GM21447 (cell line): ENCODE measurements around the gene OR56A5.
"Not testable (repeated sequence)": the region's sequence is repeated elsewhere in the genome, so short reads cannot be mapped to it uniquely, and the experiment has no call there.

ENCODE experiments used
- ATAC-seq: cut with Tn5 transposase; IDR thresholded peaks from one replicate; pipeline ENCODE4 v1.9.1; 2021; ENCODE audit not compliant: unreplicated experiment

Gene OR56A5, protein sequence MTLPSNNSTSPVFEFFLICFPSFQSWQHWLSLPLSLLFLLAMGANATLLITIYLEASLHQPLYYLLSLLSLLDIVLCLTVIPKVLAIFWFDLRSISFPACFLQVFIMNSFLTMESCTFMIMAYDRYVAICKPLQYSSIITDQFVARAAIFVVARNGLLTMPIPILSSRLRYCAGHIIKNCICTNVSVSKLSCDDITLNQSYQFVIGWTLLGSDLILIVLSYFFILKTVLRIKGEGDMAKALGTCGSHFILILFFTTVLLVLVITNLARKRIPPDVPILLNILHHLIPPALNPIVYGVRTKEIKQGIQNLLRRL

GRCh38 chr11:5968394-5968793, at the start of gene OR56A5:
Gene OR56A5, minus strand, starts transcription at chr11:5968494. Its CDS starts 0 bp downstream, at chr11:5968494.
- ATAC-seq: no peak

DNA sequence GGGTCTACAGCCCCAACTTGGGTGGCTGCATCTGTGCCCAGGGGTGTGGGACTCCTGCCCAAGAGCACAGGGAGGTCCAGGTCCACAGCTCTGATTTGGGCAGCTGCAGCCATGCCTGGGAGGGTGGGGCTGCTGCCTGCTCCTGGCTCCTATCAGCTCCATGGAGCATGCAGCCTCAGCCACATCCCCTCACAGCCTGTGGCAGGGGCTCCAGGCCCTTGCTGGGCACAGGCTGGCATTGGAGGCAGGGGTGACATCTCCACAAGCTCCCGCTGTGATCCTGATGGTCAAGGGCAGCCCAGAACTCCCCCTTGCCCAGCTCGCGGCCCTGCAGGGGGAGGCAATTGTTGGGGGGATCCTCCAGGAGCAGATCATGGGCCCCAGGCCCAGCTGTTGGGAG, 44.7 kb upstream of the OR56A5 start:
- no peak for ATAC-seq

GRCh38 chr11:6012035-6012668, 43.9 kb upstream of the OR56A5 start:
- no peak for ATAC-seq

DNA sequence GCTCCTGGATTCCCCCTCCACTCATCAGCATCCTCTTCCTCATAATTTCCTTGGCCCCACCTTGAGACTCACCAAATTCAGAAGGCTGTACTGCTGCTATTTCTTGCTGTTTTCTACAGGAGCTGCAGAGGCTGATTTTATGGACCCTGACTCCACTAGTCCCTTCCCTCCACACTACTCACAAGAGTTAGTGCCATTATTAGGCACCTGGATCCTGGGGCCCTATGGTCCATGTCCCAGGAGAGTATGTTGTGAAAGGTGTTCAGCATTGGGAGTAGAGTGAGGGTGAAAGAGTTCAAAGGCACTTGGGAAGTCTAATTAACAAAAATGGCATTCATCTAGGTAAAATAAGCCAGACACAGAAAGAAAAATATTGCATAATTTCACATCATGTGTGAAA, 38.6 kb upstream of the OR56A5 start, which contains the start of gene OR56A4:
Gene OR56A4, minus strand, starts transcription at position 101 of the 400 bp plus-strand sequence. CDS start 3,954 bp downstream, outside the sequence.
- ATAC-seq: no peak

GRCh38 chr11:6006395-6006794, 38.1 kb upstream of the OR56A5 start:
- no peak for ATAC-seq

DNA sequence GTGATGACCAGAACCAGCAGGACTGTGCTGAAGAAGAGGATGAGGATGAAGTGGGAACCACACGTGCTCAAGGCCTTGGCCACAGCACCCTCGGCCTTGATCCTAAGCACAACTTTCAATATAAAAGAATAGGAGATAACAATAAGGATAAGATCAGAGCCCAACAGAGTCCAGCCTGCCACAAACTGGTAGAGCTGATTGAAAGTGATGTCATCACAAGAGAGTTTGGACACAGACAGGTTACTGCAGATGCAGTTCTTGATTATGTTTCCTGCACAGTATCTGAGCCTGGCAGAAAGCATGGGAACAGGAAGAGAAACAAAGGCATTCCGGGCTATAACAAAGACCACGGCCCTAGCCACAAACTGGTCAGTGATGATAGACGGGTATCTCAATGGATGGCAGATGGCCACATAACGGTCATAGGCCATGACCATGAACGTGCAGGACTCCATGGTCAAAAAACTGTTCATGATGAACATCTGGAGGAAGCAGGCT, 34.0 kb upstream of the OR56A5 start:
- ATAC-seq: no peak

DNA sequence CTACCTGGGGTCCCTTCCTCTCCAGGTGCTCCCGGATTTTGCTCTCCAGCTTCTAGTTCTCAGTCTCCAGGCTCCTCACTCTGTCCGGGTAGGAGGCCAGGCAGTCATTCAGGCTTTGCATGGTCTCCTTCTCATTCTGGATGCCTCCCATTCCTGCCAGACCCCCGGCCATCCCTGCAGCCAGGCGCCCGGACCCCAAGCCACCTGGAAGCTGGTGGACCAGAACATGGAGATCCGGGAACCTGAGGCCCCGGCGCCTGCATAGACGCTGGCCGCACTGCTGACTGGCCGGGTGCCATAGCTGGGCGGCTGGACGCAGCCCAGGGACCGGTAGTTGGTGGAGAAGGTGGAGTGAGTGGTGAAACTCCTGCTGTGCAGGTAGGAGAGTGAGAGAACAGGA, 26.5 kb upstream of the OR56A5 start:
- ATAC-seq: no peak

DNA sequence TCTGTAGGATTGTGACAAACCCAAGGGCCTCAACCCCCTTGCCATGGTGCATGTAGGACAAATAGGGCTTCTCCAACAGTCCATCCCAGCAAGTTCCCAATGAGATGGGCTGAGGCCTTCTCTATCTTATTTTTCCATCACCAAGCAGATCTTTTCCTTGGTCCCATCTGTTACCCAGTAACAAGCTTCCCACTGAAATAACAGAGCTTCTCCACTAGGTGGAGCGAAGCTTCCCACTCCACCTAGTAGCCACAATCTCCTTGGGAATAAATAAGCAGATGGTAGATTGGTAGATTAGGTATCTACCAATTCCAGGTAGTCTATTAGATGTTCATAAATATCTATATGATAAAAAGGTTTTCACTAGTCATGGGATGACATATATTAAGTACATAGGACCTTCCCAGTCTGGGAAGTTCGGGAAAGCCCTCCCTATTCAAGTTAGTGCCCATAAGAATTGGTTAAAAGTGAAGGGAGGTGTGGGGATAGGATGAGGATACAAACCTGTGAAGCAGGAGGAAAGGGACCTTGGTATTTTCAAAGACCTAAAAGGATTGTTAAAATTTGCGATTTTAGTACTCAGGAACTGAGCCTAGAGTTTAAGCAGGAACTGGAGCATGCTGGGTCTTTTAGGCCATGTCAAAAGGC, 24.4 kb upstream of the OR56A5 start:
- ATAC-seq: no peak

DNA sequence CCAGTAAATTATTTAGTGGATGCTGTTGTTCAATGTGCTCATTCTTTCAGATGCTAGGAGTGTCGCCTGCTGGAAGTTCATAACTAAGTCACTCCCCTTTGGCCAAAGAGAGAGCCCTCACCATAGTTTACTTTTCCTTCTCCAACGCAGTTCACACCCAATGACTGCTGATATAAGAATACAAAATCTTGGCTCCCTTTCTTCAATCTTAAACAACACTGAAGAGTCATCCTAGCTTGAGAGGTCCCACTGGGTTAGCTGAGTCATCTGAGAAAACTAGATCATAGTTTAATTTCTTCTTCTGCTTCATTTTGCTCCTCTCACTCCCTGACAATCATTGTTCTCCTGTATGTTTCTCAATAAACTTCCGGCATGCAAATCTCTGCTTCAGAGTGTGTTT, 23.9 kb upstream of the OR56A5 start:
- no peak for ATAC-seq

- no peak for ATAC-seq
These were observed 20.9 kb upstream of the OR56A5 start for GRCh38 chr11:5989203-5989602.

DNA sequence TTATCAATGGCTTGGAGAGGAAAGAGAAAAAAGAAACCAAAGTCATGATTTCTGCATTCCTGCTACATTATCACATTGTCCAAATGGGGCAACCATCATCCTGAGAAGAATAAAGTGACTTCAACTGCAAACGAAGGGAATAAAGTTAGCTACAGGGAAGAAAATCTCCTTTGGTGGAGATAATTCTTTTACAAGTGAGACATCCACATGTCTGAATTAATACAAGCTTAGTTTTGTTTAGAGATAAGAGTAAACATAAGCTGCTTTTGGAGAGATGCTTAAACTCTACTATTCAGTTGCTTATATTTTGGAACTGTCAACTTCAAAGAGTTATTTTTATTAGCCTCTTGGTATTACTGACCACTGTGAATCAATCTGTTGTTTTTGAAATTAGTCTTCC, 18.6 kb upstream of the OR56A5 start, which contains the start of gene OR52L1:
Gene OR52L1, minus strand, starts transcription at position 101 of the 400 bp plus-strand sequence. Its CDS starts 55 bp downstream, at position 46.
- ATAC-seq: no peak

GRCh38 chr11:5983443-5983842, 15.1 kb upstream of the OR56A5 start:
- no peak for ATAC-seq

GRCh38 chr11:5973530-5973929, 5.2 kb upstream of the OR56A5 start:
- ATAC-seq: no peak

DNA sequence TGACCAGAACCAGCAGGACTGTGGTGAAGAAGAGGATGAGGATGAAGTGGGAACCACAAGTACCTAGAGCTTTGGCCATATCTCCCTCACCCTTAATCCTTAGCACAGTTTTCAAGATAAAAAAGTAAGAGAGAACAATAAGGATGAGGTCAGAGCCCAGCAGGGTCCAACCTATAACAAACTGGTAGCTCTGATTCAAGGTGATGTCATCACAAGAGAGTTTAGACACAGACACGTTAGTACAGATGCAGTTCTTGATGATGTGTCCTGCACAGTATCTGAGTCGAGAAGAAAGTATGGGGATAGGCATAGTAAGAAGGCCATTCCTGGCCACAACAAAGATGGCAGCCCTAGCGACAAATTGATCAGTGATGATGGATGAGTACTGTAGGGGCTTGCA, 586 bp downstream of the OR56A5 start:
- ATAC-seq: no peak

- no peak for ATAC-seq
These were observed 1.3 kb downstream of the OR56A5 start for GRCh38 chr11:5966958-5967357.

DNA sequence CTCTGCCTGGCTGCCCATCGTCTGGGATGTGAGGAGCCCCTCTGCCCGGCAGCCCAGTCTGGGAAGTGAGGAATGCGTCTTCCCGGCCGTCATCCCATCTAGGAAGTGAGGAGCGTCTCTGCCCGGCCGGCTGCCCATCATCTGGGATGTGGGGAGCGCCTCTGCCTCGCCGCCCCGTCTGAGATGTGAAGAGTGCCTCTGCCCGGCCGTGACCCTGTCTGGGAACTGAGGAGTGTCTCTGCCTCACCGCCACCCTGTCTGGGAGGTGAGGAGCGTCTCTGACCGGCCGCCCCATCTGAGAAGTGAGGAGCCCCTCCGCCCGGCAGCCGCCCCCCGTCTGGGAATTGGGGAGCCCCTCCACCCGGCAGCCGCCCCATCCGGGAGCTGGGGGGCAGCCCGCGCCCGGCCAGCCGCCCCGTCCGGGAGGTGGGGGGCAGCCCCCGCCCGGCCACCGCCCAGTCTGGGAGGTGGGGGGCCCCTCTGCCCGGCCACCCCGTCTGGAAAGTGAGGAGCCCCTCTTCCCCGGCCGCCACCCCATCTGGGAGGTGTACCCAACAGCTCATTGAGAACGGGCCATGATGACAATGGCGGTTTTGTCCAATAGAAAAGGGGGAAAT, 7.5 kb downstream of the OR56A5 start:
- ATAC-seq: not testable (repeated sequence)

- ATAC-seq: no peak
These were observed 12.7 kb downstream of the OR56A5 start for GRCh38 chr11:5955586-5955985.

- no peak for ATAC-seq
These were observed 26.3 kb downstream of the OR56A5 start, which contains the start of gene OR56A3 for GRCh38 chr11:5941951-5942350. Gene OR56A3, plus strand, starts transcription at chr11:5942251. Its CDS starts 5,096 bp downstream, at chr11:5947347.

DNA sequence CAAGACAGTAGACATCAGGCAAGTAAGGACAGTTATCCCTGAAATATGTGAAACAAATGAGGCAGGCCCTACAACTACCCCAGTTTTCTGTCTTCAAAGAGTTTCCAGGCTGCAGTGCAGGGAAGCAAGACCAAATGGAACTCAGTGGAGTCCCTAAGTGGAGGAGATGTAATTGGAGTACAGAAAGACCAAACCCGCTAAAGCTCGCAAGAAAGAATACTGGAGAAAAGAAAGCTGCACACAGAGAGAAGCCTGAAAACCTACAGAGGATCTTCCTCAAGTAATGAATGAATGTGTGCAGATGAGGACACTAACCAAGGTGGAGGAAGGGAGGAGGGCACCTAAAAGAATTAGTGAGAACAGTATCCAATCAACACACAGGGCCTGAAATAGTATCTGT, 27.5 kb downstream of the OR56A5 start:
- ATAC-seq: no peak

DNA sequence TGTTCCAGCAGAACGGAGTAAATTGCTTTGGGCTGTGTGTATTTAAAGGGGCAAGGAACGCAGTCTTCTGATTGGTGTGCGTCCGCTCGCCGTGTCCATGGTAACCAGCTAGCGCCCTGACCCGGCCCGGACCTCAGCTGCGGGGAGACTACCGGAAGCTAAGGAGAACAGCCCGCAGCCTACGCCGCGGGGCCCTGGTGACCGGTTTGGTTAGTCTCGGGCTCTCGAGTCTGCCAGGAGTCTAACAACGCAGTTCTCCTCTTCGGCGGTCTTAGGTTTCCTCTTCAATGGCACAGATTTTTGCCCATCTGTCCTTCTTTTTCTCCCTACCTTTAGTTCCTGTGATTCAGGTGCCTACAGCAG, 29.7 kb downstream of the OR56A5 start:
- ATAC-seq: no peak

- no peak for ATAC-seq
These were observed 30.3 kb downstream of the OR56A5 start for GRCh38 chr11:5937868-5938602.
